Measurements from ENCODE around the gene ASB1. TPM values are rescaled to one million over a fixed set of nuclear protein-coding genes. Genes with fewer than 3 reads are reported as not detected.

The ASB1 gene
- polyA plus RNA-seq, 2 donors: 10.1 to 10.8 TPM

Other genes with a start within 250 kb of the ASB1 start
- 10 to 100 TPM; 36.7 to 41.4 TPM for gene ILKAP, start 223.2 kb upstream of the ASB1 start, polyA plus RNA-seq
- 1 to 10 TPM; 2.5 to 3.0 TPM for gene HES6, start 186.9 kb upstream of the ASB1 start, polyA plus RNA-seq
- gene PER2, start 138.3 kb upstream of the ASB1 start, polyA plus RNA-seq: 10 to 100 TPM in 1 of 2 donors, 1 to 10 TPM in 1; 4.9 to 12.6 TPM
- 1 to 10 TPM; 3.2 to 4.8 TPM for gene TRAF3IP1, start 106.4 kb upstream of the ASB1 start, polyA plus RNA-seq

Data from esophagus (tissue), 2 donors.